OCI-LY1 (cell line): ENCODE results near the gene KCNH6.

Experiments used
- H2AFZ ChIP-seq: fragments of 200-600 bp; sonication (generic), shearing (Covaris generic); 2 replicates; pipeline ENCODE4 v1.6.0; 2014; ENCODE audit warnings: antibody characterized with exemption, mild to moderate bottlenecking, low read length
- H3F3A ChIP-seq: fragments of 200-600 bp; sonication (generic), shearing (Covaris generic); 2 replicates; pipeline ENCODE4 v1.6.0; 2014; ENCODE audit warnings: mild to moderate bottlenecking, antibody characterized with exemption, low read length, moderate library complexity; ENCODE audit not compliant: insufficient read depth
- H3K27ac ChIP-seq: fragments of 200-600 bp; sonication (generic); 2 replicates; pipeline ENCODE4 v1.5.1; 2014; ENCODE audit warnings: low read length, mixed run types, mild to moderate bottlenecking, low read depth; ENCODE audit not compliant: poor library complexity, severe bottlenecking
- H3K27me3 ChIP-seq: fragments of 200-600 bp; sonication (generic); 2 replicates; pipeline ENCODE4 v1.6.0; 2014; ENCODE audit warnings: antibody characterized with exemption, mild to moderate bottlenecking, low read length, moderate library complexity; ENCODE audit not compliant: insufficient read depth
- H3K36me3 ChIP-seq: fragments of 200-600 bp; sonication (generic); 2 replicates; pipeline ENCODE4 v1.6.1; 2014; ENCODE audit warnings: mild to moderate bottlenecking, antibody characterized with exemption, low read length, moderate library complexity, mixed read lengths; ENCODE audit not compliant: insufficient read depth
- H3K4me1 ChIP-seq: fragments of 200-600 bp; sonication (generic); 2 replicates; pipeline ENCODE4 v1.5.1; 2014; ENCODE audit warnings: mild to moderate bottlenecking, low read length, moderate library complexity; ENCODE audit not compliant: insufficient read depth, severe bottlenecking
- H3K4me2 ChIP-seq: fragments of 200-600 bp; sonication (generic), shearing (Covaris generic); 2 replicates; pipeline ENCODE4 v1.6.1; 2014; ENCODE audit warnings: low read length
- H3K4me3 ChIP-seq: fragments of 200-600 bp; sonication (generic); 2 replicates; pipeline ENCODE4 v1.5.1; 2014; ENCODE audit warnings: low read length, low read depth, mild to moderate bottlenecking, mixed read lengths; ENCODE audit not compliant: poor library complexity, severe bottlenecking
- H3K79me2 ChIP-seq: fragments of 200-600 bp; shearing (Covaris generic); 2 replicates; pipeline ENCODE4 v1.6.1; 2016; ENCODE audit warnings: mixed run types, low read length, mixed read lengths; ENCODE audit not compliant: insufficient read depth
- H3K9ac ChIP-seq: fragments of 200-600 bp; sonication (generic), shearing (Covaris generic); 2 replicates; pipeline ENCODE4 v1.6.1; 2014; ENCODE audit warnings: mild to moderate bottlenecking, low read length, mixed read lengths
- H3K9me2 ChIP-seq: fragments of 200-600 bp; sonication (generic), shearing (Covaris generic); 2 replicates; pipeline ENCODE4 v1.6.1; 2014; ENCODE audit warnings: low read depth, mild to moderate bottlenecking, low read length, mixed read lengths
- H3K9me3 ChIP-seq: fragments of 200-600 bp; shearing (Covaris generic); 2 replicates; pipeline ENCODE4 v1.6.1; 2014; ENCODE audit warnings: low read length, mixed read lengths
- H4K20me1 ChIP-seq: fragments of 200-600 bp; sonication (generic), shearing (Covaris generic); 2 replicates; pipeline ENCODE4 v1.6.0; 2016; ENCODE audit warnings: mild to moderate bottlenecking, low read length; ENCODE audit not compliant: insufficient read depth
- EZH2 ChIP-seq: fragments of 200-600 bp; sonication (generic), shearing (Covaris generic); IDR thresholded peaks from 2 replicates; pipeline ENCODE4 v1.8.0; 2017; ENCODE audit warnings: borderline replicate concordance, mixed run types, mild to moderate bottlenecking, antibody characterized with exemption, low read length, moderate library complexity, mixed read lengths
- TF ChIP-seq, protein P1 (sequence below): fragments of 200-600 bp; sonication (generic), shearing (Covaris generic); IDR thresholded peaks from 2 replicates; pipeline ENCODE4 v1.5.1; 2017; ENCODE audit warnings: mild to moderate bottlenecking, antibody characterized with exemption, low read length, moderate library complexity, mixed read lengths

The KCNH6 gene

DNA sequence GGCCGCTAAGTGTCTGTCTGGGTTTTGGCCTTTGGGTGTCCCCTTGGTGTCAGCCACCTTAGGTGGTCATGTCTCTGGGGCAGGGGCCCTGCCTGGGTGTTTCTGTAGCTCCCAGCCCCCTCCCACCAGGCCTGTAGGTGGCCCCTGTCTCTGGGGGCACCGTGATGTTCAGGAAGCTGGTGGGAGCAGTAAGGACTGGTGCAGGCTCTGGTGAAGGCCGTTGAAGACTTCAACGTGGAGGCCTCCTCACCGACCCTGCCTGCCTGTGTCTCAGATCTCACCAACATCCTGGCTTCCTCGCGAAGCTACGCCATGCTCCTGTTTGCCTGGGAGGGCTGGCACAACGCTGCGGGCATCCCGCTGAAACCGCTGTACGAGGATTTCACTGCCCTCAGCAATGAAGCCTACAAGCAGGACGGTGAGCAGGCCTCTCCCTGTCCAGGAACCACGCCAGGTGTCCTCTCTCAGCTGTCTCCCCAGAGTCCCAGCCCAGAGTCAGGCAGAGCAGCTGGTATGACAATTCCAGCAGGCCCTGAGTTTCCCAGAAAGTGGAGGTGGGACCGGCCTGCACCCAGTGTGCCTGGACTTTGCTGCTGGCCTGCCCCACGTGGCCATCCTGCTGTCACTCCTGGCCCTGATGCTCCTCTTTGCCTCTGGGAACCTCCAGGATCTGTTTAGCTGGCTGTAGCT lies 43.5 kb upstream of the KCNH6 start:
- Histone ChIP-seq H3K4me3 (no peak overlapping the region), H3K9me2 (no peaks in the 10 kb centered on the region), H3K27ac (no peak overlapping the region), H4K20me1 (no peaks in the 10 kb centered on the region), H3K9me3 (no peaks in the 10 kb centered on the region), H3K9ac (no peak overlapping the region), H2AFZ (no peak overlapping the region), H3K27me3 (peaks cover 13% of the 10 kb centered on the region; the same call in 1 of the 2 replicates), H3K4me1 (peaks cover 19% of the 10 kb centered on the region), H3K36me3 (no peaks in the 10 kb centered on the region), H3K4me2 (no peak overlapping the region), H3K79me2 (no peaks in the 10 kb centered on the region), H3F3A (no peaks in the 10 kb centered on the region)
- TF ChIP-seq, protein P1, sequence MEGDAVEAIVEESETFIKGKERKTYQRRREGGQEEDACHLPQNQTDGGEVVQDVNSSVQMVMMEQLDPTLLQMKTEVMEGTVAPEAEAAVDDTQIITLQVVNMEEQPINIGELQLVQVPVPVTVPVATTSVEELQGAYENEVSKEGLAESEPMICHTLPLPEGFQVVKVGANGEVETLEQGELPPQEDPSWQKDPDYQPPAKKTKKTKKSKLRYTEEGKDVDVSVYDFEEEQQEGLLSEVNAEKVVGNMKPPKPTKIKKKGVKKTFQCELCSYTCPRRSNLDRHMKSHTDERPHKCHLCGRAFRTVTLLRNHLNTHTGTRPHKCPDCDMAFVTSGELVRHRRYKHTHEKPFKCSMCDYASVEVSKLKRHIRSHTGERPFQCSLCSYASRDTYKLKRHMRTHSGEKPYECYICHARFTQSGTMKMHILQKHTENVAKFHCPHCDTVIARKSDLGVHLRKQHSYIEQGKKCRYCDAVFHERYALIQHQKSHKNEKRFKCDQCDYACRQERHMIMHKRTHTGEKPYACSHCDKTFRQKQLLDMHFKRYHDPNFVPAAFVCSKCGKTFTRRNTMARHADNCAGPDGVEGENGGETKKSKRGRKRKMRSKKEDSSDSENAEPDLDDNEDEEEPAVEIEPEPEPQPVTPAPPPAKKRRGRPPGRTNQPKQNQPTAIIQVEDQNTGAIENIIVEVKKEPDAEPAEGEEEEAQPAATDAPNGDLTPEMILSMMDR = no peak
- TF ChIP-seq EZH2 = no peak

DNA sequence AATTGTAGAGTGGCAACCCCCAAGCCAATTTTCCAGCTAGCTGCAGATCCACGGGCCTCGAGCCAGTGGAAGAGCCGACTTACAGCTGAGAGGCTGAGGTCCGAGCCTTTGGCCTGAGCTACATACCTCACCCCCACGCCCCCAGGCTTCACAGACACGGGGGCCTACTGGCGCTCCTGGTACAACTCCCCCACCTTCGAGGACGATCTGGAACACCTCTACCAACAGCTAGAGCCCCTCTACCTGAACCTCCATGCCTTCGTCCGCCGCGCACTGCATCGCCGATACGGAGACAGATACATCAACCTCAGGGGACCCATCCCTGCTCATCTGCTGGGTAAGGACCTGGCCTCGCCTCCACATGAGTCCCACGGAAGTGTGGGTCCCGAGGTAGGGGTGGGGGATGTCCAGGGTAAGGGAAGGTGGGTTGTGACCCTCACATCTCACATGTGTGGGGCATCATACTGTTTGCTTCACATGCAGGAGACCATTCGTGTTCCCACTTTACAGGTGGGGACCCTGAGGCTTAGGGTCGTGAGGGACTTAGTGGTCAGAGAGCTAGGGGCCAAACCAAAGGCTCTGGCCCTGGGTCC lies 42.9 kb upstream of the KCNH6 start:
- H3K4me2 ChIP-seq = no peak overlapping the region
- no peaks in the 10 kb centered on the region for H3K9me3 ChIP-seq
- H3K9ac ChIP-seq = no peak overlapping the region
- no peaks in the 10 kb centered on the region for H3K79me2 ChIP-seq
- H3K27me3 ChIP-seq = peaks cover 7% of the 10 kb centered on the region; the same call in 1 of the 2 replicates
- no peaks in the 10 kb centered on the region for H4K20me1 ChIP-seq
- H2AFZ ChIP-seq = no peak overlapping the region
- H3K36me3 ChIP-seq = no peaks in the 10 kb centered on the region
- no peak for TF ChIP-seq EZH2
- TF ChIP-seq, protein P1 = no peak
- no peaks in the 10 kb centered on the region for H3F3A ChIP-seq
- H3K9me2 ChIP-seq = no peaks in the 10 kb centered on the region
- peaks cover 19% of the 10 kb centered on the region for H3K4me1 ChIP-seq
- H3K4me3 ChIP-seq = no peak overlapping the region
- no peak overlapping the region for H3K27ac ChIP-seq

DNA sequence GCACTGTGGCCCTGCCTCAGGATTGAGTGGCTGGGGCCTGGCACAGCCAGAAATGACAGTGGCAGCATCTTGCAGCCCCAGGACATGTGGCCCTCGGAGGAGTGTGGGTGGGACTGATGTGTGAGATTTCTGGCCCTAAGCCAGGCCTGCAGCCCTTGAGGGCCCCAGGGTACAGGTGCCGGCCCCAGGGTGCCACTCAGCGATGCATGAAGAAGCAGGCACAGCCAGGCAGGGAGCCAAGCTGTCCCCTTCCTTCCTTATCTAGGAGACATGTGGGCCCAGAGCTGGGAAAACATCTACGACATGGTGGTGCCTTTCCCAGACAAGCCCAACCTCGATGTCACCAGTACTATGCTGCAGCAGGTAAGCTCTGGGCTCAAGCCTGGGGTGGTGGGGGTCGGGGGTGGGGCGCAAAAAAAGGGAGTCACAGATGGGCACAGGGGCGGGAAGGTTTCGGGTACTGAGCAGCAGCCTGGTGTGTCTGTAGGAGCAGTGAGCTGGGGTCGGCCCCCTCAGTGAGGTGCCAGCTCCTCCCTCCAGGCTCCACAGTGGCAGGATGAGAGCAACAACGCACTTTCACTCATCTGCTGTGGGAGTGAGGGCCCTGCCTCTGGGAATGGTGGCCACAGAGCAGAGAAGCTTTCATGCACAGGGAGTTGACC lies 42.2 kb upstream of the KCNH6 start:
- Histone ChIP-seq H3K27me3 (no peaks in the 10 kb centered on the region; the same call in 1 of the 2 replicates), H3K9me3 (no peaks in the 10 kb centered on the region), H3F3A (no peaks in the 10 kb centered on the region), H3K4me1 (peaks cover 19% of the 10 kb centered on the region), H4K20me1 (no peaks in the 10 kb centered on the region), H3K79me2 (no peaks in the 10 kb centered on the region), H3K9ac (no peak overlapping the region), H3K4me2 (no peak overlapping the region), H3K36me3 (no peaks in the 10 kb centered on the region), H3K9me2 (no peaks in the 10 kb centered on the region), H3K27ac (no peak overlapping the region), H2AFZ (no peak overlapping the region), H3K4me3 (no peak overlapping the region)
- TF ChIP-seq, protein P1 = no peak
- no peak for TF ChIP-seq EZH2
